Effector memory CD4-positive, alpha-beta T cell (primary cell): ENCODE results near the gene TMOD4.

Source experiments
- DNase-seq, 3 donors: peaks; one replicate each; pipeline ENCODE4 v3.0.0-alpha.2; 2020
- H3K27ac ChIP-seq: 2 replicates; pipeline ENCODE4 v1.7.0; 2013; ENCODE audit warnings: mild to moderate bottlenecking, low read length, moderate library complexity; ENCODE audit not compliant: insufficient read depth, poor library complexity, severe bottlenecking
- H3K27me3 ChIP-seq: replicated peaks from 2 replicates; pipeline ENCODE4 v1.7.0; 2013; ENCODE audit warnings: mild to moderate bottlenecking, low read length; ENCODE audit not compliant: insufficient read depth, control insufficient read depth, poor library complexity, severe bottlenecking
- H3K36me3 ChIP-seq: 2 replicates; pipeline ENCODE4 v1.7.0; 2013; ENCODE audit warnings: mild to moderate bottlenecking, low read length, moderate library complexity; ENCODE audit not compliant: control insufficient read depth, insufficient read depth
- H3K4me1 ChIP-seq: 2 replicates; pipeline ENCODE4 v1.7.0; 2013; ENCODE audit warnings: low read length, mild to moderate bottlenecking; ENCODE audit not compliant: control insufficient read depth, insufficient read depth, poor library complexity, severe bottlenecking
- H3K4me3 ChIP-seq: 2 replicates; pipeline ENCODE4 v1.7.0; 2013; ENCODE audit warnings: low read length, low read depth, mild to moderate bottlenecking; ENCODE audit not compliant: insufficient read depth, poor library complexity, severe bottlenecking
- H3K9me3 ChIP-seq: 2 replicates; pipeline ENCODE4 v1.7.0; 2013; ENCODE audit warnings: mild to moderate bottlenecking, low read length, moderate library complexity; ENCODE audit not compliant: control insufficient read depth

The TMOD4 gene

DNA sequence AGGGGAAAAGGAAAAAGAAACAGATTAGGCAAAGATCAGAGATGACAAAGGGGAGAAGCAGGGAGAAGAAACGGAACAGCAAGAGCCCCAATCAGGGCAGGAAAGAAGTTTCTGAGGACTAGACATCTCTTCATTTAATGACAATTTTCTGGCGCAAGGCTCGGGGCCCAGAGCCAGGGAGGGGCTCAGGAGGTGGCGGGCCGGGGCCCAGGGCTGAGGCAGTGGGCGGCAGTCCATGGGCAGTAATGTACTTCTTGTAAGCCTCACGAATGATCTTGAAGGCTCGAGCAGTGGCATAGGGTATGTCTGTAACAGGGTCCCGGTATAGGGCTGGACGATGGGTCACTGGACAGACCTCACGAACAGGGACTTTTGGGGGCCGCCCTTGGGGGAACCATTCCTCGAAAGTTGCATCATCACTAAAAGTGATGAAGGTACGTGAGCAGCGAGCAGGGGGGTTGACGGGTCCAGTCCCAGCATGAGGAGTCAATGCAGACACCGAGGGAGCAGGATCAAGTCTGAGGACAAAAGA, 799 bp upstream of the TMOD4 start:
- no peaks in the 10 kb centered on the region for H3K9me3 ChIP-seq
- no peak for DNase-seq
- H3K4me1 ChIP-seq = no peaks in the 10 kb centered on the region
- H3K36me3 ChIP-seq = peaks cover 62% of the 10 kb centered on the region
- H3K4me3 ChIP-seq = no peak overlapping the region
- H3K27ac ChIP-seq = no peak overlapping the region
- no peaks in the 10 kb centered on the region for H3K27me3 ChIP-seq

DNA sequence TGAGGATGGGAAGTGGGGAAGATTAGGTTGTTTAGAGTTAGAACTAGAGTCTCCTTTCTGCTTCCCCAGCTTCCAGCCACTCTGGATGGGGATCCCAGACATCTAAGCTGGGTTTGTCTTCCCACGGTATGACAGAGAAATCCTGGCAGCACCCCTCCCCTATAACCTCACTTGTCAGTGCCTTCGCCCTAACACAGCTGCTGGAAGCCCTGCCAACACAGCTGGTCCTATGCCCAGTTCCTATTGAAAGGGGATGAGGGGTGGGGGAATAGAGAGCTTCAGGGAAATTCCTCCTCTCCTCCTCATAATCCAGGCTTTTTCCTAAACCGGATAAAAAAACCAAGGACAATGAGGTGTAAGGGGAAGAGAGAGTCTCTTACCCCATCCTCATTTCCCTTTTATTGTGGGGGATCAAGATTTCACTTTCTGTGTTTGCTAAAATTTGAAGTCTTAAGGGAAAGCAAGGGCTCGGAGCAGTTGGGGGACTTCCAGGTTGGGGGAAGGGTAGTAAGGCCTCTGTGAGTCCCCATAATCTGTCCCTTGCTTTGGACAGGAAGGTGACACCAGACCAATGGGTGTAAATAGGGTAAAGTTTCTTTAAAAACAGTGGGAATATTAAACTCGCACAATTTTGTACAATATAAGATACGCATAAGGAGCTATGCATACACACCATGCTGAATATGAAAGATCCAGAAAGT, 590 bp downstream of the TMOD4 start:
- peaks cover 54% of the 10 kb centered on the region for H3K36me3 ChIP-seq
- no peaks in the 10 kb centered on the region for H3K9me3 ChIP-seq
- H3K27ac ChIP-seq = no peak overlapping the region
- no peak overlapping the region for H3K4me3 ChIP-seq
- H3K4me1 ChIP-seq = no peaks in the 10 kb centered on the region
- no peaks in the 10 kb centered on the region for H3K27me3 ChIP-seq
- no peak for DNase-seq

DNA sequence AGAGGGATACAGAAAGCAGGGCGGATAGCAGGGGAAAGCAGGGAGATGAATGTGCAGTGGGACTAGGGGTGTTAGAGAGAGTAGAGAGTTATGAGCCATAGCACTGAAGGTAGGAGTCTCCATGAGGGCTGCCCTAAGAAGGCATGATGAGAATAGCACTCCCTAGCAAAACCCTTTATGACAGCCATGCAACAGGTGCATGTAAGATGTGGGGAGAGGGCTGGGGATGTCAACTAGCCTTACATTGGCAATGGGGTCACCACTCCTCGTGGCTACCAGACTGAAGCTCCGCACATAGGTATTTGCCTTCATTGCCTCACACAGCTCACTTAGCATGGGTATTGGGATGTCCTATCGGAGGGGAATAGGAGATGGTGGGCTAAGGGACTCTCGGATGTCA, 4.6 kb downstream of the TMOD4 start:
- H3K9me3 ChIP-seq = no peaks in the 10 kb centered on the region
- H3K4me3 ChIP-seq = no peak overlapping the region
- no peak for DNase-seq
- H3K4me1 ChIP-seq = peaks cover 10% of the 10 kb centered on the region
- H3K27me3 ChIP-seq = no peaks in the 10 kb centered on the region
- H3K27ac ChIP-seq = no peak overlapping the region
- peaks cover 43% of the 10 kb centered on the region for H3K36me3 ChIP-seq

DNA sequence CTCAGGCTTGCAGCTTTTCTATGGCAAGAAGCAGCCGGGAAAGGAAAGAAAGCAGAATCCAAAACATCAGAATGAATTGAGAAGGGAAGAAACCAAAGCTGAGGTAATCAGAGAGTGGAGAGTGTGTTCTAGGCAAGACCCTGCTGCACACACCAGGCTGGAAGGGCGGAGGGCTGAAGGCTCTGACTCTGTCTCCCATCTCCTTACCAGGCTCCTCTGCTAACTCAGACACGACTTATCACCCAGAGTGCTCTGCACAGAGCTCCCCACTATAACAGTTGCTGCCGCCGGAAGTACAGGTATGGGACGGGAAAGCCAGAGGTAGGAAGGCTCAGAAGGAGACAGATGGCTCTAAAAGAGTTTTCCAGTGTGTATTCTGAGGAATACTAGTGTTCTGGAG, 8.7 kb downstream of the TMOD4 start:
- Histone ChIP-seq H3K27me3 (no peaks in the 10 kb centered on the region), H3K27ac (peak overlapping the region; percentile 66), H3K9me3 (no peaks in the 10 kb centered on the region)

DNA sequence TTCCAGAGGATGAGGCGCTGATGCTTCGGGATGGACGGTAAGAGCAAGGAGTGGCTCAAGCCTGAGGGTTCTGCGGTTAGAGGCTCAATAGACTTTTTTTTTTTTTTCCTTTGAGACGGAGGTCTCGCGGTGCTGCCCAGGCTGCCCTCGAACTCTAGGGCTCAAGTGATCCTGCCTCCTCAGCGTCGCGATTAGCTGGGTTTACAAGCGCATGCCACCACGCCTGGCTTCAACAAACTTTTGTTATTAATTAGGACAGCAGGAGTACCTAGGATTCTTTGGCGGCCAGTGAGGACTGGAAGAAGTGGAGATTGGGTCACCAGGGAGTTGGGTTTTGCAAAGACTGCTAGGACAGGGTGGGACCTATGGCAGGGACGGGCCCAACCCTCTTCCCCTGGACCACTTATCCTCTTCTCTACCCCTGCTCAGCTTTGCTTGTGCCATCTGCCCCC, 9.2 kb downstream of the TMOD4 start:
- Histone ChIP-seq H3K9me3 (no peaks in the 10 kb centered on the region), H3K36me3 (peaks cover 27% of the 10 kb centered on the region), H3K4me3 (peak overlapping the region; percentile 78), H3K4me1 (peaks cover 23% of the 10 kb centered on the region), H3K27me3 (no peaks in the 10 kb centered on the region), H3K27ac (peak overlapping the region; percentile 66)
- DNase-seq = no peak

More for the DNA sequence above, 8.7 kb downstream of the TMOD4 start:
- peaks cover 27% of the 10 kb centered on the region for H3K36me3 ChIP-seq
- no peak for DNase-seq
- H3K4me1 ChIP-seq = peaks cover 17% of the 10 kb centered on the region
- peak overlapping the region; percentile 78 for H3K4me3 ChIP-seq

DNA sequence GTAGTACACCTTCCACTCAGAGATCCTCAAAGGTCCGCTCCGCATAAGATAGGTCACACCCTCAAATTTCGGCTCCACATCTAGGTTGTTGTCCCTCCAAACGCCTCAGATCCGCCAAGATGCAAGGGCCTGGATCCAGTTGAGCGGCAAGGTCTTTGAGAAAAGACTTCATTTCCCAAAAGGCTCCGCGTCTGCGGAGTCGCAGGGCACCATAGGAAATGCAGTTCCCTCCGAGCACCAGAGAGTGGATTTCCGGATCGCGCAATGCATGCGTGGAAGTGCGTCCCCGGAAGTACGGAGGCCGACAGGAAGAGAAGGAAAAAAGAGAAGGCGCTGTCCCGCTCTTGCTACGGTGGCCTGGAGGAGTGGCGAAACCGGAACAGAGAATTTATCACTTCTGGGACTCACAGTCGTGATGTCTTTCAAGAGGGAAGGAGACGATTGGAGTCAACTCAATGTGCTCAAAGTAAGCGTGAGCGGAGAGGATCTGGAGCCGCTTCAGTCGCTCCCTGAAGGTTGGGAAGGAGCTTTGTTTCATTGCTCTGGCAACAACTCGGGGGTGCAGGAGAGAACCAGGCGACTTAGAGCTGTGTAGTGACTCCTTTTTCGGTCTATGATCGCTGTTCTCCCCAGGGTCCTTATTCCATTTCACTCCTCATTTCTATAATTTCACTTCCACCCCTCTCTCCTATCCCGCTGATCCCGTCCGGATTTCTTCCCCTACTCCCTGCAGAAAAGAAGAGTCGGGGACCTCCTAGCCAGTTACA, 9.9 kb downstream of the TMOD4 start, which contains the start of the genes LYSMD1 and SCNM1:
TSS of gene LYSMD1 (minus strand) at position 165 of the 767 bp plus-strand sequence. CDS start 644 bp downstream, outside the sequence.
TSS of gene SCNM1 (plus strand) at position 407 of the 767 bp plus-strand sequence. CDS start at position 416, 9 bp downstream.
- Histone ChIP-seq H3K36me3 (peaks cover 27% of the 10 kb centered on the region), H3K27ac (peak within 1 kb of the TSS; percentile 66), H3K4me3 (peak within 1 kb of the TSS; percentile 78), H3K4me1 (peaks cover 26% of the 10 kb centered on the region), H3K9me3 (no peaks in the 10 kb centered on the region), H3K27me3 (no peaks in the 10 kb centered on the region)
- peak; percentile 94 to 95 (median 95) for DNase-seq

DNA sequence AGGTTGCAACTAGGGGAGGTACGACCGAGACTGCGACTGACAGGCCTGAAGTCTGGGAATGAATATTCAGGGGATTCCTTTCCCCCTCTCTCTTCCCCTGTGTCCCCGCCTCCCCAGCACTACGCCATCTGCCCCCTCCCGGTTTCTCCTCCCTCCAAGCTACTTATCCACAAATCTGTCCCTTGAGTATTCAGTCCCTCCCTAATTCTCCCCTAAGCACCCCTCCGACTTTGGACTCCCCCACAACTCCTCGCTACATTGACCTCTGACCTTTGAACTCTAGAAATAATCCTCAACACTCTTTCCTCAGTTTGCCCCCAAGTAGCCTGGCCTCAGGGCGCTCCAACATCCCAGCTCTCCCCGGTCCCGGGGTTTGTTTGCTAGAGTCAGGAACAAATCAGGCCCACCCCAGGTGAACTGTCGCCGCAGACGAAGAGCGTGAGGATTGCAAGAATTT, 10.5 kb downstream of the TMOD4 start:
- H3K27ac ChIP-seq = peak overlapping the region; percentile 54
- H3K4me3 ChIP-seq = no peak overlapping the region
- no peaks in the 10 kb centered on the region for H3K27me3 ChIP-seq
- peaks cover 26% of the 10 kb centered on the region for H3K4me1 ChIP-seq
- no peak for DNase-seq
- H3K9me3 ChIP-seq = no peaks in the 10 kb centered on the region
- H3K36me3 ChIP-seq = peaks cover 26% of the 10 kb centered on the region

DNA sequence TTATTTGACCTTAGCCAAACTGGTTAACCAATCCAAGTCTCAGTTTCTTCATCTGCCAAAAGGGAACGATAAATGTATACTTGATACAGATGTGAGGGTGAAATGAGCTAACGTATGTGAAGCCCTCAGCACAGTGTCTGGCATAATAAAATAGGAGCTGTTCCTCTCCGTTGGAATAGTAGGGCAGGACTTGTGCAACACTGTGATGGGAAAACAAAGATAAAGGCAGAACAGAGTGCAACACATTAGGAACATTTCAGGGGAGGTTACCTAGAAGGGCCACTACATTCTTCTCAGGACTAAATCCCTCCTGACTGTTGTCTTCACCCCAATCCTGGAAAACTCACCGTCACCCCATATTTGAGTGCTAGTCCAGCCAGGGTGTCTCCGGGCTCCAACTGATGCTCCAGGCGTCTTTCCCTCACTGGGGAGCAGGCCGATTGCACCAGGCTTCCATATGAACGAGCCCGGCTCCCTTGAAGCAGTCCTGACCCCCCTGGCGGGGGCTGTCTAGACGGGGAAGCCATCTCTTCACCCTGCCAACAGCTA, 11.0 kb downstream of the TMOD4 start:
- H3K4me1 ChIP-seq = peaks cover 26% of the 10 kb centered on the region
- peak overlapping the region; percentile 54 for H3K27ac ChIP-seq
- H3K4me3 ChIP-seq = no peak overlapping the region
- H3K27me3 ChIP-seq = no peaks in the 10 kb centered on the region
- peaks cover 21% of the 10 kb centered on the region for H3K36me3 ChIP-seq
- no peak for DNase-seq
- H3K9me3 ChIP-seq = no peaks in the 10 kb centered on the region

DNA sequence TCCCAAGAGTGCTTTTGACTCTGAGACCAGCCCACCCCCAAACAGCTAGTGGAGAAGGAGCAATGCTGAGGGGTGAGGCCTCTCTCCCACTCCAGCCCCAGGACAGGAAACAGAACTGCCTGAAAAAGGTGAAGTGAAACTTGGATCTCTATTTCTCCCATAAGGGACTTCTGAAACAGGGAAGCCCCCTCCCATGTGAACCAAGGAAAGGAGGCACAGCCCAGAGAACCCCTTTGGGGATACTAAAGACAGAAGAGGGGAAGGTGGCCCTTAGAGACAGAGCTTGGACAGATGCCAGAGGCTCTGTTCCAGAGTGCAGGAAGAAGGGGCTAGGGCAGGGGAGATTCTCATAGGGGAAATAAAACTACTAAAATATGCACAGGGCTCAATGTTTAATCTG, 16.4 kb downstream of the TMOD4 start:
- Histone ChIP-seq H3K4me1 (peaks cover 21% of the 10 kb centered on the region), H3K9me3 (no peaks in the 10 kb centered on the region), H3K27ac (peak overlapping the region; percentile 38), H3K27me3 (no peaks in the 10 kb centered on the region), H3K36me3 (peaks cover 14% of the 10 kb centered on the region), H3K4me3 (peak overlapping the region; percentile 12)
- DNase-seq = no peak
